GM19043 (cell line): ENCODE results near the gene CGB1.
A peak's percentile ranks its signal among the peaks of the same experiment; 100 is the strongest.
"Not testable (repeated sequence)": the region's sequence is repeated elsewhere in the genome, so short reads cannot be mapped to it uniquely, and the experiment has no call there.

Experiments used
- ATAC-seq: cut with Tn5 transposase; IDR thresholded peaks from one replicate; pipeline ENCODE4 v1.9.1; 2021; ENCODE audit warnings: low read depth; ENCODE audit not compliant: unreplicated experiment

CGB1 gene

DNA sequence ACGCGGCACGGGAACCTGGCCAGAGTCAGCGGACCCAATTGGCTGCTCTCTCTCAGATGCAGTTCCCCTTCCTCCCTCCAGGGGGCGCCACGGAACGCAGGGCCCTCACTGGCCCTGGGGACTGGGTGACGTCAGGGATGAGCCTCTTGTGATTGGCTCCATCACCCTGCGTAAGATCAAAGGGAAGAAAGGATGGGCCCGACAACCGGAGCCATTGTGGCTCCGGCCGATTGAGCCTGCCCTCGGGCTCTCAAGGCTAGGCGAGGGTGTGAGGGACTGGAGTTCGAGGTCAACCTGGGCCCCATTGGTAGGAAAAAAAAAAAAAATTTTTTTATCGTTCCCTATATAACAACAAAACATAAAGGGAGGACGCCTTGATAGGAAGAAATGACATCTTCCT, at the start of gene CGB1:
CGB1 (minus strand) TSS at position 81 of the 400 bp plus-strand sequence. CDS start 184 bp downstream, outside the sequence.
- not testable (repeated sequence) for ATAC-seq

- ATAC-seq = no peak
Measured at GRCh38 chr19:49086296-49086695, 49.6 kb upstream of the CGB1 start.

DNA sequence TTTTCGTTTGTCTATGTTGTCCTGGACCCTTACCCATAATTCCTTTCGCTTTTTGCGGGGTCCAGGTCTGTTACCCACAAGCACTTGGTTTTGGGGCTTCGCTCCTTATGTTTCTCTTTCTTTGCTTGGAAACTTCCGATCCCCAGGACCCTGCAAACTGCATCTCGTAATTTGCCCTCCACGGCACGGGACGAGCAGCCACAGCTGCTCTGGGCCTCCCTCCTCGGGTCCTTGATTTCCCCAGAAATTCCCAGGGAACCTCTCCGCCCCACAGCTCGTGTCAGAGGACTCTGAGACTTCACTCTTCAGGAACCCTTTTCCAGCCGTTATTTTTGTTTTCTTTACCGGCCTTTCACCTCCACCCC, 49.2 kb upstream of the CGB1 start:
- no peak for ATAC-seq

DNA sequence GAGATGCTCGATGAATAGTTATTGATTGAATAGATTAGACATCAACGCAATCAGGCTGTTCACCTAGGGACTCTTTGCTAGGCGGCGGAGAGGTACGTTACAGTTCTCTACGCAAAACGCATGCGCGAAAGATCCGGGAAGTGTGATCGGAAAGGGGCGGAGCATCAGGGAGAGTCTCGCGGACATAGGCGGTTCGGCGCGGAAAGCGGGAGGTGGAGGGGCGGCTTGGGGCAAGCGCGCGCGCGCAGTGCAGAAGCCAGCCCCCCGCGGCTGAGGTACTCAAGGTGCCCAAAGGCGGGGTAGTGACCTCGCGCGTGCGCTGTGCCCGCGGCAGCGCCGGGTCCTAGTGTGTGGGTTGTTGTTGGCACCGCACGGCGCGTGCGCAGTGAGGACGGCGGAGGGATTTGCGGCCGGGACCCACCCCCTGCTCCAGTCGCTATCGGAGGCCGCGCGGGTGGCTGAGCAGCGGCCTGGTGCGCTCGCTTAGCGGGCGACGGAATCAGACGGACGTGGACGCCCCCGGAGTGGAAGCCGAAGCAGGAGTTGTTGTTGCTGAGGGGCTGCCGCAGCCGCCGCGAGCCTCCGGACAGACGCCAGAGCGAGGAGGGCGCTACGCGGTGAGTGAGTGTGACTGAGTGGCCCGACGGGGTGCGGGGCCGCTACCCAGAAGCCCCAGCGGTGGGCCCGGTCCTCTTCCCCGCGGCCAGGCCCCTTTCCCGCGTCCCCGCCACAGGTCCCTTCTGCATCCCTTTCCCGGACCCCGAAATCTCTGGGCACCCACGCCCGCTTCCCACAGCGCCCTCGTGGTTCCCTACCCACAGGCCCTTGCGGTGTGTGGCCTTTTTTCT, 48.5 kb upstream of the CGB1 start, which contains the start of gene SNRNP70:
SNRNP70 (plus strand) TSS at position 432 of the 848 bp plus-strand sequence. CDS start 964 bp downstream, outside the sequence.
- ATAC-seq = peak; percentile 78

DNA sequence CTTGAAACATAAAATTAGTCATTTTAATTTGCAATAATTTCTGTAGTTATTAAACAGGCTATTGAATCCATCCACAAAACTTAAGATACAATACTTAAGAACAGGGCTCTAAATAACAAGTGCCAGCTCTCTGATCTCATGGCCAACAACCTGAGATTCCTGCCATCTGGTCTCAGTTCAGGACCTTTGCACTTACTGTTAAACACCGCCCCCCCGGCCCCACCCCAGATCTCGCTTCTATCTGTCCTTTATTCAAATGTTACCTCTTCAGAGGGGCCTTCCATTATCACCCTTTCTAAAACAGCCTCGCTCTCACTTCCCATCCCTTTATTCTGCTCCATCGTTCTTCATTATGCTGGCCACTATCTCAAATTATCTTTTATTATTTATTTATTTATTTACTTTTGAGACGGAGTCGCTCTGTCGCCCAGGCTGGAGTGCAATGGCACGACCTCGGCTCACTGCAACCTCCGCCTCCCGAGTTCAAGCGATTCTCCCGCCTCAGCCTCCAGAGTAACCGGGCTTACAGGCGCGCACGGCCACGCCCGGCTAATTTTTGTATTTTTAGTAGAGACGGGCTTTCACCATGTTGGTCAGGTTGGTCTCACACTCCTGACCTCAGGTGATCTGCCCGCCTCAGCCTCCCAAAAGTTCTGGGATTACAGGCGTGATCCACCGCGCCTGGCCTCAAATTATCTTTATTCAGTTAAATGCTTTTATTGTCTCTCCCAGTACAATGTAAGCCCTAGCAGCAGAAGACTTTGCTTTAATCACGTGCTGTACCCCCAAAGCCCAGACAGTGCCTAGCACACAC, 47.7 kb upstream of the CGB1 start:
- no peak for ATAC-seq

GRCh38 chr19:49081273-49081672, 44.6 kb upstream of the CGB1 start:
- ATAC-seq = no peak

GRCh38 chr19:49080392-49080791, 43.7 kb upstream of the CGB1 start:
- ATAC-seq = no peak

DNA sequence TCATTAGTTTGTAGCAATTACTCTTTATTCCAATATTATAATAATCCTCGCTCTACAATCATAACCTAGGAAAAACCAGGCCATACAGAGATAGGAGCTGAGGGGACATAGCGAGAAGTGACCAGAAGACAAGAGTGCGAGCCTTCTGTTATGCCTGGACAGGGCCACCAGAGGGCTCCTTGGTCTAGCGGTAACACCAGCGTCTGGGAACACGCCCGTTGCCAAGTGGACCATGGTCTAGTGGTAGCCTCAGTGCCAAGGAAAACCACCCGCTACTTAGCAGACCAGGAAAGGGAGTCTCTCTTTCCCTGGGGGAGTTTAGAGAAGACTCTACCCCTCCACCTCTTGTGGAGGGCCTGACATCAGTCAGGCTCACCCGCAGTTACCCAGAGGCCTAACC, 38.2 kb upstream of the CGB1 start:
- not testable (repeated sequence) for ATAC-seq

- ATAC-seq = no peak
Measured at GRCh38 chr19:49073514-49074378, 37.1 kb upstream of the CGB1 start.

- no peak for ATAC-seq
Measured at GRCh38 chr19:49071860-49072547, 35.3 kb upstream of the CGB1 start.

GRCh38 chr19:49070416-49070815, 33.7 kb upstream of the CGB1 start:
- no peak for ATAC-seq

DNA sequence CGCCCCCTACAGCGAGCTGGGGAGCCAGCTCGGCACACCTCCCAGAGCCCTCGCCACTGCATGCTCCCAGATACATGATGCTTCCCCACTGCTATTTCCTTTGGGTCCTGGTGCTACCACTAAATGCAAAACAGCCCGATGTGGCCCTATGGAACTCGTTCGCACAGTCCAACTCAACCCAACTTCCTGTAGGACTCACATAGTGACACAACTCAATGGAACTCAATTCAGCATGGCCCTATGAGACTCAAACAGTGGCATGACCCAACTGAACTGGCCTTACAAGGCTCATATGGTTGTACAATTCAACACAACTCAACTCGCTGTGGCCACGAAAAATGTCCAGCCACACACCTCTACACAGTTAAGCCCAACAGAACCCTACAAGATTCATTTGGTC, 32.3 kb upstream of the CGB1 start:
- ATAC-seq = no peak

DNA sequence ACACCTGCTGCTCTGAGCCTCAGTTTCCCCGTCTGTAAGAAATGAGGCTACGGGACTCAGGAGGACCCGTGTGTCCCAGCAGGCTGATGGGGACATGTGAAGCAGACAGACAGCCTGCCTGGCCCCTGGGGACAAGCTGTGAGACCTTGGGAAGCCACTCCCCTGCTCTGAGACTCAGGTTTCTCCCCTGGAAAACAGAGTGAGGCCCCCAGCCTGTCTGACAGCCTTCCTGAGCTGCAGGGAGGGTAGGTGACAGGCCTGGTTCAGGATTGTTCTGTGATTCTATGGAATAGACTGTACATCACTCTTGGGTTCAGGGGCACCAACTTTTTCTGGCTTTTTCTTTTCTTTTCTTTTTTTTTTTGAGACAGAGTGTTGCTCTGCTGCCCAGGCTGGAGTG, 30.9 kb upstream of the CGB1 start:
- no peak for ATAC-seq

DNA sequence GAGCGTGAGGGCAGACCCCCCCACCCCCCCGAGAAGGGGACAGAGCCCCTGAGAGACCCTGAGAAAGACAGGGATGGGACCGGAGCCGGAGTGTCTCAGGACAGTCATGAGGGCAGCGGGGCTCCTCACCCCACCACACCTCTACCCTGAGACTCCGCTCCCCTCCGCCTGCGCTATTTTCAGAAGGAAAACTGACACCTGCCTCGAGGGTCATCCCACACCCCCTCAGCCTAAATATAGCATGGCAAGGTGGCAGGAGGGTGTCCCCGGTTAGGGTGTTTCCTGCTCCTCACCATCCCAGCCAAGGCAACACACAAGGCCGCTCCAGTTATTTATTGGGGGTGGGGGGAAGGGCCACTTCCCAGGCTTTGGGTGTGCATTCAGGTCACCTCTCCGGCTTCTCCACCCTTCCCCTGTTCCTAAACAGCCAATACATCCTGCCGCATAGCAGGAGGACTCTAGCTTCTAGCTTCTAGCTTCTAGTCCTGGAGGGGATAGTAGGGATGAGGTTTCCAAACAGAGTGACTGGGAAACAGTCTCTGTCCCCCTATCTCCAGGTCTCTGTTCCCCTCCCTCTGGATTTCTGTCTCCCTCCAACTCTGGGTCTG, 29.3 kb upstream of the CGB1 start:
- no peak for ATAC-seq

- ATAC-seq = no peak
Measured at GRCh38 chr19:49064768-49065611, 28.3 kb upstream of the CGB1 start, which contains the start of gene NTF4. NTF4 (minus strand) TSS chr19:49064818; CDS start chr19:49061997, 2,821 bp downstream.

DNA sequence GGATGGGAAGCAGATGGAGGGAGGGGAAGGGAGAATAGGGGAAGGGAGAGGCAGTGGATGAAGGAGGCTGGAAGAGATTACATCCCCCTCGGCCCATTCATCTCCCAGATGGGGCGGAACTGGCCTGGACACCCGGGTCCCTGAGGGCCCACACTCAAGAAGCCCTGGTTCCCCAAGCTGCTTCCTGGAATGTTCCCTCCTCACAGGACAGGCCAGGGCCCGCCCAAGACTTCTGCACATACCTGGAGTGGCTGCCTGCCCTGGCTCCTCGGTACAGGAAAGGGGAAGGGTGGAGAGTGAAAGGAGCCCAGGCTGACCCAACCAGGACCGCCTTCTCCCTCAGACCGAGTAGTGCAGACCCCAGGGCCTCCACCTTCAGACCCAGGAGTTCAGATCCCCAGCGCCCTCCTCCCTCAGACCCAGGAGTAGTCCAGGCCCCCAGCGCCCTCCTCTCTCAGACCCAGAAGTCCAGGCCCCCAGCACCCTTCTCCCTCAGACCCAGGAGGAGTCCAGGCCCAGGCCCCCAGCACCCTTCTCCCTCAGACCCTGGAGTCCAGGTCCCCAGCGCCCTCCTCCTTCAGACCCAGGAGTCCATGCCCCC, 27.4 kb upstream of the CGB1 start:
- ATAC-seq = no peak

GRCh38 chr19:49061445-49061844, 24.8 kb upstream of the CGB1 start:
- ATAC-seq = no peak

- ATAC-seq = no peak
Measured at GRCh38 chr19:49061000-49061399, 24.3 kb upstream of the CGB1 start.
